Erythroblast (primary cell): ENCODE measurements around the gene CHD9.

Experiments
- GATA1 ChIP-seq: IDR thresholded peaks from 2 replicates; pipeline ENCODE4 v1.6.1; 2011; ENCODE audit warnings: low read depth, mild to moderate bottlenecking, control low read depth, low read length, moderate library complexity
- POLR2A ChIP-seq: IDR thresholded peaks from 2 replicates; pipeline ENCODE4 v1.6.1; 2011; ENCODE audit warnings: mild to moderate bottlenecking, low read length

DNA sequence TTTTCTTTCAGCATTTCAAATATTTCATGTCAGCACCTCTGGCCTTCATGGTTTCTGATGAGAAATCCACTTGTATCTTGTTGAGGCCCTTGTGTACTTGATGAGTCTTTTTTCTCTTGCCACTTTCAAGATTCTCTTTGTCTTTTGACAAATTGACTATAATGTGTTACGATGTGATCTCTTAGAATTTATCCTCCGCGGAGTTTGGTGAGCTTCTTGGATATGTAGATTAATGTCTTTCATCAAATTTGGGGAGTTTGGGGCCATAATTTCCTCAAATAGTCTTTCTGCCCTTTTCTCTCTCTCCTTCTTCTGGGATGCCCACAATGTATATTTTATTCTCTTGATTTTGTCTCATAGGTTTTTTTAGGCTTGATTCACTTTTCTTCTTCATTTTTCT is 96.0 kb downstream of the CHD9 start:
- TF ChIP-seq POLR2A (no peak), GATA1 (no peak)
